ENCODE results near the gene SEMG2. TPM values are rescaled to one million over a fixed set of nuclear protein-coding genes. Genes with fewer than 3 reads are reported as not detected.

The SEMG2 gene
- total RNA-seq, 4 donors from 2014 or later: not detected

DNA sequence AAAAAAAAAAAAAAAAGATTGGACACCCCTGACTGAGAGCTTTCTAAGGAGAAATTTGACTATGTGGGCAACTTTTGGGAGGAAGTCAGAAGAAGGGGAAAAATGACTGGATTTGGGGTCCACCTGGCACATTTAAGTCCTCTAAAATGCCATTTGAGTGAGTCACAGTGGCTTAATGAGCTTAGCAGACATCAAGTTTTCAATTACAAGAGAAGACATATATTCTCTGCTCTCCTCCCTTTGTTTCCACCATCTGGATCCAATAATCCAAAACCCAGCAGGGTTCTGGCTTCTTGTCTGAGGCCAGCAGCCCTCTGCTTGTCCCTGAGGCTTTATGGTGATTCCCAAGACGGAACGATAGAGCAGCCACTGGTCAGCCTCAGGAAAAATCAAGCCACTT is 39.5 kb upstream of the SEMG2 start:
- no peak for DNase-seq (ENCODE audit: low spot score in 2 of 2)
- intact Hi-C loops (cut with DNase I; ENCODE audit: low total_unique reads): no loop called here
- WGBS, 2 donors: 50 to 54% methylated on average over 2 of the region's 2 CpGs
- TF ChIP-seq, protein P1, sequence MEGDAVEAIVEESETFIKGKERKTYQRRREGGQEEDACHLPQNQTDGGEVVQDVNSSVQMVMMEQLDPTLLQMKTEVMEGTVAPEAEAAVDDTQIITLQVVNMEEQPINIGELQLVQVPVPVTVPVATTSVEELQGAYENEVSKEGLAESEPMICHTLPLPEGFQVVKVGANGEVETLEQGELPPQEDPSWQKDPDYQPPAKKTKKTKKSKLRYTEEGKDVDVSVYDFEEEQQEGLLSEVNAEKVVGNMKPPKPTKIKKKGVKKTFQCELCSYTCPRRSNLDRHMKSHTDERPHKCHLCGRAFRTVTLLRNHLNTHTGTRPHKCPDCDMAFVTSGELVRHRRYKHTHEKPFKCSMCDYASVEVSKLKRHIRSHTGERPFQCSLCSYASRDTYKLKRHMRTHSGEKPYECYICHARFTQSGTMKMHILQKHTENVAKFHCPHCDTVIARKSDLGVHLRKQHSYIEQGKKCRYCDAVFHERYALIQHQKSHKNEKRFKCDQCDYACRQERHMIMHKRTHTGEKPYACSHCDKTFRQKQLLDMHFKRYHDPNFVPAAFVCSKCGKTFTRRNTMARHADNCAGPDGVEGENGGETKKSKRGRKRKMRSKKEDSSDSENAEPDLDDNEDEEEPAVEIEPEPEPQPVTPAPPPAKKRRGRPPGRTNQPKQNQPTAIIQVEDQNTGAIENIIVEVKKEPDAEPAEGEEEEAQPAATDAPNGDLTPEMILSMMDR (IDR thresholded peaks at IDR 0.05): no peak
- TF ChIP-seq POLR2A (IDR thresholded peaks at IDR 0.05): no peak
- no peak overlapping the region for H3K4me3 ChIP-seq (ENCODE audit: low read depth, poor library complexity, severe bottlenecking)

DNA sequence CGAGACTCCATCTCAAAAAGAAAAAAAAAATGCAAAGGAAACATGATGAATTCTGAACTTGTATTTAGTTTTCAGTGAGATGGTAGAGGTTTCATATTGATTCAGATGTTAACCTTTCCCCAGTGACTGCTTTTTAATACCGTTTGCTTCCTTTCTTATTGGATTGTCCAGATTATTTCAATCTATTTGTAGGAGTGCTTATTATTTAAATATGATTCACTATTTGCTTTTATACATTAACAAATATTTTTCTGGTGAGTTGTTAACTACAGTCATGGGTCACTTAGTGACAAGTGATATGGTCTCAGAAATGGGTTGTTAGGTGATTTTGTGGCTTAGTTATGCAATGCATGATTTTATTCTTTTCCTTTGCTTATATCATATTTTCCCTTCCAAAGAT is 38.1 kb upstream of the SEMG2 start:
- 87 to 90% methylated on average over 2 of the region's 2 CpGs for WGBS, 2 donors
- intact Hi-C loops (cut with DNase I; ENCODE audit: low total_unique reads): no loop called here
- DNase-seq (ENCODE audit: low spot score in 2 of 2): no peak
- no peak overlapping the region for H3K4me3 ChIP-seq (ENCODE audit: low read depth, poor library complexity, severe bottlenecking)
- no peak for TF ChIP-seq POLR2A (IDR thresholded peaks at IDR 0.05)
- TF ChIP-seq, protein P1 (IDR thresholded peaks at IDR 0.05): no peak

DNA sequence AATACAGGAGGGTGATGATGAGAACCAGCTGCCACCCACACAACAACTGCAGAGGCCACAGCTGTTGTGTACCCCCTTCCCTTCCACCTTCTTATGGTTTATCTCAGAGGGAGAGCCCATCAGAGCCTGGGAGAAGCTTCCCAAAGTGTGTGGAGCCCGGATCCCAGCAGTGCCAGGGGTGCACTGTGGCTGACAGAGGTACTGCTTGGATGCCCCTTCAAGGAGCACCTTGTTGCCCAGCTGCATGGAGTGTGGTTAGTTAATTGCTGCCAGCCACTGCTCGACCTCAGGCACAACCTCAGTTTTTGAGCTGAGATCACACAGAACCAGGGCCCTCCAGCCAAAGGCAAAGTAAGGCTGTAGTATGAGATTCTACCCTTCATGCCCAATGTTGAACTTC is 33.5 kb upstream of the SEMG2 start:
- intact Hi-C loops (cut with DNase I; ENCODE audit: low total_unique reads): no loop called here
- TF ChIP-seq, protein P1 (IDR thresholded peaks at IDR 0.05): no peak
- TF ChIP-seq POLR2A (IDR thresholded peaks at IDR 0.05): no peak
- H3K4me3 ChIP-seq (ENCODE audit: low read depth, poor library complexity, severe bottlenecking): no peak overlapping the region
- no peak for DNase-seq (ENCODE audit: low spot score in 2 of 2)
- 77 to 88% methylated on average over 1 to 2 of the region's 2 CpGs for WGBS, 2 donors

DNA sequence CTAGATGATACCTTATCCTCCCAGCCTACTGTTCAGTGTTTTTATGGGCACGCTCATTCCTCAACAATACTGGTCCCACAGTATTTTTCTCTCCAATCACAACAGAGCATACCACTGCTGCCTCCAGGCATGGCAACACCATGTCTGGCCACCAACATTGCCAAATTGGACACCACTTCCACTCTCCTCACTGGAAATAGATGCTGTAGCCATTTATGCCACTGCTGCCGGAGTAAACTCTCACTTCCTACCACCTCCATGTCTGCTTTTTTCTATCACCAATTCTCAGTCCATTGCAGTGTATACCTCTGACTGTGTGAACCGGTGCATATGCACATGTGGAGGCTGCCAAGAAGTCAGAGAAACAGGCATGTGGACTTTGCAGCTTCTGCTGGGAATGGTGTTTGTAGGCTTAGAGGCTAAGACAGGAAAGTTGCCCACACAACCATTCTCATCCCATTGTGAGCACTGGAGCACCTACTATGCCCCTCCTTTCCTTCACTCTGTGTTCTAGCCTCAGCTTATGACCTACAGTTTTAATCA is 32.0 kb upstream of the SEMG2 start:
- intact Hi-C loops (cut with DNase I; ENCODE audit: low total_unique reads): no loop called here
- WGBS, 2 donors: 85 to 87% methylated on average over 3 of the region's 3 CpGs
- TF ChIP-seq, protein P1 (IDR thresholded peaks at IDR 0.05): no peak
- TF ChIP-seq POLR2A (IDR thresholded peaks at IDR 0.05): no peak
- DNase-seq (ENCODE audit: low spot score in 2 of 2): no peak
- no peak overlapping the region for H3K4me3 ChIP-seq (ENCODE audit: low read depth, poor library complexity, severe bottlenecking)

DNA sequence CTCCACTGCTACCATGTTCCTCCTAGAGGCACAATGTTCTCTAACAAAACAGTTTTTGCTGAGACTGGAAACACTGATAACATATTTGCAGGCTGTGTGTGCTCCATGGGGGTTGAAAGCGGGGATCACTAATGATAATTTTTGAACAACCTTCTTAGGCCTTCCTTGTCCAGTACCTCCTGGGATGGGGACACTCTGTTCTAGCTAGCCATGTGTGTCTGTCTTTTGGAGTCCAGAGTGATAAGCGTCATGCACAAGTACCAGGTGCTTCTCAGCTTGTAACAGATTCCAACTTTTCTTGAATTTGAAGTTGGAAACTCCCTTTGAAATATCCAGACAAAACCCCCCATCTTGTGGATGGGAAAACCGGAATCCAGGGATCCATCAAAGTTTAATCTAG is 31.3 kb upstream of the SEMG2 start:
- no peak for DNase-seq (ENCODE audit: low spot score in 2 of 2)
- intact Hi-C loops (cut with DNase I; ENCODE audit: low total_unique reads): no loop called here
- 87 to 95% methylated on average over 3 of the region's 3 CpGs for WGBS, 2 donors
- H3K4me3 ChIP-seq (ENCODE audit: low read depth, poor library complexity, severe bottlenecking): no peak overlapping the region
- TF ChIP-seq, protein P1 (IDR thresholded peaks at IDR 0.05): no peak
- no peak for TF ChIP-seq POLR2A (IDR thresholded peaks at IDR 0.05)

DNA sequence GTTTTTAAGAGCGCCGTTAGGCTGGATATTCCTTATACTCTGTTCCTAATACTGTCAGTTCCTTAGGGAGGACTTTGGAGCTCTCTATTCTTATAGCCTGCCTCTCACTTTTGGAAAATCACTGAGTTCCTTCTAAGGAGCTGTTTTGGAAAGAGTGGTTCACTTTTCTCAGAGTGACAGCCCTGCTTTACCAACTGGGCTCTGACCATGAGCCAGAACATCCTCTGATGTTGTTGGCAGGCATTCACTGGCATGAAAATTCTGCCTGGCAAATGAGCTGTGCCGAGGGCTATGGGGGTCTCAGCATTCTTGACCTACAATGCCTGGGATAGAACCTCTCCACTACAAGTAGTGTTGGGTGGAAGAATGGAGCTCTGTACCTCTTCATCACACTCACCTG is 29.2 kb upstream of the SEMG2 start:
- TF ChIP-seq POLR2A (IDR thresholded peaks at IDR 0.05): no peak
- TF ChIP-seq, protein P1 (IDR thresholded peaks at IDR 0.05): no peak
- no peak overlapping the region for H3K4me3 ChIP-seq (ENCODE audit: low read depth, poor library complexity, severe bottlenecking)
- WGBS, 2 donors: 87 to 90% methylated on average over 3 of the region's 3 CpGs
- intact Hi-C loops (cut with DNase I; ENCODE audit: low total_unique reads): no loop called here
- no peak for DNase-seq (ENCODE audit: low spot score in 2 of 2)

Data from lower leg skin (tissue), 4 donors.